NCI-H526 (cell line): Measurements from ENCODE around the gene ACP2.

Experiments used
- DNase-seq, 2 experiments: peaks; one replicate each; lab custom pipeline; 2025; lab: John Stamatoyannopoulos, UW

The ACP2 gene

GRCh38 chr11:47268448-47269001 lies 19.9 kb upstream of the ACP2 start:
- no peak for DNase-seq

DNA sequence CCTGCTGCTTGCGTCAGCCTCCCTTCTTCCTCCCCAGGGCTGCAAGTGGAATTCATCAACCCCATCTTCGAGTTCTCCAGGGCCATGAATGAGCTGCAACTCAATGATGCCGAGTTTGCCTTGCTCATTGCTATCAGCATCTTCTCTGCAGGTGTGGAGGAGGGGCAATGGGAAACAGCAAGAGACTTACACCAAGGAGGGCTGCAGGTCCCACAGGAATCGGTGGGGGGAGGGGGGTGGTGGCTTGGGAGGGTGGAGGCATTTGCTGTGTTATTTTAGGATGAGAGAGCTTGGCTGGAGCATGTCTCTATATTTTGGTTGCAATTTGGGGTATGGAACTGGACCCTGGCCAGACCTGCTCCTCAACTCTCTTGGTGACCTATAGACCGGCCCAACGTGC lies 19.3 kb upstream of the ACP2 start:
- DNase-seq = no peak

- DNase-seq = no peak
Measured at GRCh38 chr11:47264521-47264920, 15.9 kb upstream of the ACP2 start.

DNA sequence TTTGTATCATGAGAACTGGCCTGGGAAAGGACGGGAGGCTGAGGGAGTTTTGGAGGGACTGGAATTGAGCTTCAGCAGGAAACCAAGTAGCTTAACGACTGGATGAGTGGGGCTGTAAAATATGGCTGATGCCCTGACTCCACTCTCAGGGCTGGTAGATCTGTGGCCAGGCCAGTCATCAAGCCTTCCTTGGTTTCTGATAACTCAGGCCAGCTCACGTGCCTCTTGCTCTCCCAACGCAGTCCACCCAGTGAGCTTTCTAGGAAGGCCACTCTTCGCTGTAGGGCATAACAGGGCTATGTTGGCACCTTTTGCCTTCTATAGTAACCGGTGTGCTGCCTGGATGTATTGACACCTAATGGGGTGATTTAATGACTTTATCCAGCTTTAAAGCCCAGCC lies 15.5 kb upstream of the ACP2 start:
- no peak for DNase-seq

DNA sequence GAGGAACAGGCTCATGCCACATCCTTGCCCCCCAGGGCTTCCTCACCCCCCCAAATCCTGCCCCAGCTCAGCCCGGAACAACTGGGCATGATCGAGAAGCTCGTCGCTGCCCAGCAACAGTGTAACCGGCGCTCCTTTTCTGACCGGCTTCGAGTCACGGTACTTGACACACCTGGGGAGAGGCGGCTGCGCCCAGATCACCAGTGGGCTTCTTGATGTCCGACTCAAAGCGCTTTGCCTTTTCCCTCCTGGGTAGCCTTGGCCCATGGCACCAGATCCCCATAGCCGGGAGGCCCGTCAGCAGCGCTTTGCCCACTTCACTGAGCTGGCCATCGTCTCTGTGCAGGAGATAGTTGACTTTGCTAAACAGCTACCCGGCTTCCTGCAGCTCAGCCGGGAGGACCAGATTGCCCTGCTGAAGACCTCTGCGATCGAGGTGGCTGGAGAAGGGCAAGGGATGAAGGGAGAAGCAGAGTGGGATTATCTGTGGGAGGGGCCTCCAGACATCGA lies 12.7 kb upstream of the ACP2 start:
- no peak for DNase-seq

GRCh38 chr11:47260366-47260765 lies 11.8 kb upstream of the ACP2 start:
- no peak for DNase-seq

DNA sequence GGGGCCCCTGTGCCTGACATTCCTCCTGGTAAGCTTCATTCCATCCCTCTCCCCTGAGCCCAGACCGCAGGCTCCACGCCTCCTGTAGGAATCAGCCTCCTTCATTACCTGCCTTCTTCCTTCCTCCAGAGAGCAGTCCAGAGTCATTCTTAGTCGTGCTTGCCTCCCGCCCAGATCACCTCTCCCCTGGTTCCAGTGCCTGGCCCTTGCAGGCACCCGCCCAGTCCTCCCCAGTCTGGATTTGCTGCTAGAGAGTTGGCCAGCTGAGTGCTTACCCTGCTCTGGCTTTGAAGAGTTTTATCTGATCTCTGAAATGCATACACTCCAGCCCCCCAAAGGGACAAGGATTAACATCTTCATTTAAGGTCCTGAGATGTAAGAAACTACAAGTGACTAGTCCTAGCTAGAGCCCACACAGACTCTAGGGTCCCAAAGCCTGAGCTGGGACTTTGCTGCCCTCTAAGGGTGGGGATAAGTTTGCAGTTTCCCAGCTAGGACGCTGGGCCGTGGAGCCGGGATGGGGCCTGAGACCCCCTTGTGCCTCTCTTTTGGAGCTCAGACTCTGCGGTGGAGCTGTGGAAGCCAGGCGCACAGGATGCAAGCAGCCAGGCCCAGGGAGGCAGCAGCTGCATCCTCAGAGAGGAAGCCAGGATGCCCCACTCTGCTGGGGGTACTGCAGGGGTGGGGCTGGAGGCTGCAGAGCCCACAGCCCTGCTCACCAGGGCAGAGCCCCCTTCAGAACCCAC lies 10.8 kb upstream of the ACP2 start:
- DNase-seq = peak in 1 of 2 experiments; percentile 55

GRCh38 chr11:47258317-47258902 lies 9.8 kb upstream of the ACP2 start:
- no peak for DNase-seq

- peak; percentile 18 to 48 for DNase-seq
Measured at GRCh38 chr11:47257517-47258316, 9.1 kb upstream of the ACP2 start, which contains the start of gene NR1H3. NR1H3 (plus strand) TSS chr11:47257996; CDS start chr11:47259217, 1,221 bp downstream.

GRCh38 chr11:47257177-47257516 lies 8.5 kb upstream of the ACP2 start:
- no peak for DNase-seq

- no peak for DNase-seq
Measured at GRCh38 chr11:47256374-47256773, 7.8 kb upstream of the ACP2 start.

- no peak for DNase-seq
Measured at GRCh38 chr11:47254386-47254785, 5.8 kb upstream of the ACP2 start.

DNA sequence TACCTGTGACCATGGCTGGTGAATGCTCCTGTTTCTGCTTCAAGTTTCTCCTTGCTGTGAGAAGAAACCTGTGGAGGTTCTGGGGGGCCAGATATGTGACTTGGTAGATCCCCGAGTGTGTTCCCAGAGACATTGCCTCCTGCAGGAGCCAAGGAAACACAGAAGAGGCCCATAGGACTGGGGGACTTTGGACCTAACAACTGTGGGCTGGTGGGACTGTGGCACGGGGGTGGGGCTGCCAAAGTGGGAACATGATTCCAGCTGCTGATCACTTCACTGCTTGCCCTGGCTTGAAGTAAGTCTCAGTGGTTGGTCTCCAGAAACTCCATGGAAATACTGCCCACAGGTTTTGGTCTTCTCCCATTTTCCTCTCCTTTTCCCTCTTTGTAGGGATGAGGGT lies 5.0 kb upstream of the ACP2 start:
- DNase-seq = no peak

GRCh38 chr11:47251751-47252150 lies 3.1 kb upstream of the ACP2 start:
- no peak for DNase-seq

- DNase-seq = no peak
Measured at GRCh38 chr11:47249378-47249715, 733 bp upstream of the ACP2 start.

DNA sequence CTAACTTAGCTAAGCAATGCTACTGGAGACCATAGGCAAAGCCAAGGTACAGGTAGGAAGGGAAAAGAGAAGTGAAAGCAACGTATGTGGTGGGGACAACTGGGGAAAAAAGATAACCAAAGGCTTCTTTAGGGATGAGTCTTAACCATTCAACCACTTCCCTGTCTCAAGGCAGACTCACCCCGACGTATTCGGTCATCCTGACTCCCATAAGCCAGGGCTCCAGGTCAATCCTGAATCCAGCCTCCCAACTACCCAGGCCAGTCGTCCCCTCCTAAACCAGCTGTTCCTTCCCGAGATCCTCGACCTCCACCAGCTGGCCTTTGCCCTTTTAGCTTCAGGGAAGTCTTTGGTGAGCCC lies 330 bp downstream of the ACP2 start:
- no peak for DNase-seq

DNA sequence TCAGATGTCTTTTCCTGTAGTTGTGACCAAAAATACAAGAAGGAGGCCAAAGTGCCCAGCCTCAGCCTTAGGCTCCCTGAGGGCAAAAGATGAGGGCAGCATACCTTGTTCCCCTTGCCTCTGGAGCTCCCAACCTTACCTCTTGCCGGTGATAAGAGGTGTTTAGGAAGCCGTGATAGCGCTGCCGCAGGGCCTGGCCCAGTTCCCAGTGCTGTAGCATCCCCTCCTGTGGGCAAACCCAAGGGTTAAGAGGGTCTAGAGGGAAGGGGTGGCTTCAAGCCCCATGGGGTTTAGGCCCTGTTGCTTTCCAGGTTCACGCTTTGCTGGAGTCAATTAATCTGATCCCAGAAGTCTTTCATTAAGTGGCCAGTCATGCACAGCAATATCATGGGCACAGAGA lies 1.1 kb downstream of the ACP2 start:
- no peak for DNase-seq

DNA sequence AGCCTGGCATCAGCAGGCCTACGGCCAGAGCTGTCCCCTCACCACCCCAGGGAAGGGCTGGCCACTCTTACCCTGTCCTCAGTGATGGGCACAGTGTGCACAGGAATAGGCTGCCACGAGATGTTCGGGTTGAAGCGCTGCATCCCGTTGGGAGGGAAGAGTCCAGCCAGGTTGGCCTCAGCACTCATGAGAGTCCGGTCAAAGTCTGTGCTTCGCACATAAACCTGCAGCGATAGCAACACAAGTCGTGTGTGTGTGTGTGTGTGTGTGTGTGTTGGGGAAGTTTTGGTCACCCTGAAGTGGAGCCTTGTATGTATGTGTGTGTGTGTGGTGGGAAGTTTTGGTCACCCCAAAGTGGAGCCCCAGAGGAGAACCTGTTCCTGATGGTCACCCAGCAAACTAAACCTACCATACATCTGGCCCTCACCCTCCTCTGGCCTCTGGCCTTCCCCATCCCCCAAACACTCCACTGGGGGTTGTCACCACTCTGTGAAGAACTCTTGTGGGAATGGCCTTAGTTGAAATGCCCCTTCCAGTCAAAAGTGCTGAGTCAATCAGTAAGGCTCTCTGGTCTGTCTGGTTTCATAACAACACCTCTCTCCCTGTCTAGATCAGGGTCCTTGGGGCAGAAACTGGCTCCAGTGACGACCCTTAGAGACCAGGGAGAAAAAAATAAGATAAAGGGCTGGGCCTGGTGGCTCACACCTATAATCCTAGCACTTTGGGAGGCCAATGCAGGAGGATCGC lies 2.8 kb downstream of the ACP2 start:
- no peak for DNase-seq

DNA sequence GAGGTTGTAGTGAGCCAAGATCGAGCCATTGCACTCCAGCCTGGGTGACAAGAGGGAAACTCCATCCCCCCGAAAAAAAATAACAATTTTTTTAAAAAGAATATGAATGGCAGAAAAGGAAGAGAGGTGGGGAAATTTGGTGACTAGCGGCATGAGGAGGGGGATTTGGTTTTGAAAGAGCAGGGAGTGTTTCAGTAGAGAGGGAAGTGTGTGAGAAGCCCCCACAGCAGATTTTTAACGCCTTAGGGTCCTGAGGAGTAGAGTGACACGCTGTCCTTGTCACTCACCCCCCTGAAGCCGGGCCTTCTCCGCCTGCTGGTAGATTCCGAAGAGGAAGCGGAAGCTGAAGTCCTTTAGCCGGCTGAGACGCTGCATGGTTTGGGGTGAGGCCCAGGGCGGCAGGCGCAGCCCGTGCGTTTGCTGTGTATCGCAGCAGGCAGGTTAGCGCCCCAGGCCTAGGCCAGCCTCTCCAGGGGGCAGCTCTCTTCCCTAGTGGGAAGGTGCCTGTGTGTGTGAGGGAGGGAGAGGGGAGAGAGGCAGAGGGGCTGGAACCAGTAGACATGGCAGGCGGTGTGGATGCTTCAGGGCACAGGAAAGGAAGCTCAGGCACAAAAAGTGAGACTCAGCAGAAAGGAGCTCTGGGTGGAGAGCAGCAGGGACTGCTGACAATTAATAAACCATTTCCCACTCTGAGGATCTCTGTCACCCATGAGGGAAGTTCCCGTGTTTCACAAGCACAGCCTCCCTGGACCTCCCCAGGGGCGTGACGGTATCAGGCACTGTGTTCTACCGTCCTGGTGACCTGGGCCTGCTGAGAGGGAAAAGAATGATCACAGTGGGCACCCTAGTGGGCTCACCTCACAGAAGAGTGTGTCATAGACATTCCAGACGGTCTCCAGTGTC lies 3.9 kb downstream of the ACP2 start:
- no peak for DNase-seq

- DNase-seq = no peak
Measured at GRCh38 chr11:47243454-47243853, 5.2 kb downstream of the ACP2 start.

DNA sequence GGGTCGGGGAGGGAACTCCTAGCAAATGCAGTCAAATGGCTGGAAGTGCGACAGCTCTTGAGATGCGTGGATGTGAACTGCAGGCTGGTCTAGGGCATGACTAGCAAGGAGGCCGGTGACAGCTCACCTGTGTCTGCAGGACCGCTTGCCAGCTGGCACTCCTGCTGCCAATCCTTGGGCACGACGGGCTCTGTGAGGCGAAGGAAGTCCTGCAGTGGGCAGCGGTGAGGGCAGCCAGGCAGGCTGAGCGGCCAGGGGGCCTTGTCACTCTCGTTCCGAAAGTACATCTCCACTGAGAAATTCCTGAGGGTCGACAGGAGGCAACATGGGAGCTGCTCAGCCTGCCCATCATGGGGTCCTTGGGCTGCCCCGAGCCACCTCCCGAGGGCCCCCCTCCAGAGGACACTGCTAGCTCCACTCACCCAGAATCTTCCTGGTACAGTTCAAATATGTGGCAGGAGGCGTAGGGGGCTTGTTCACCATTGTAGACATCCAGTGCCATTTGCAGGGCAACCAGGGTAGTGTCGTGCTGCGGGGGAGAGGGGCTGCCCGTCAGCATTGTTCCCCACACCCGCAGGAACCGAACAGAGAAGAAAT lies 5.9 kb downstream of the ACP2 start:
- no peak for DNase-seq
